Amygdala (tissue), 56 donors: ENCODE results near the gene CLASP2.

Source experiments
- DNase-seq, 56 donors: peaks; one replicate each; lab custom pipeline; 2025; lab: John Stamatoyannopoulos, UW

Gene CLASP2

GRCh38 chr3:33639889-33640288 lies 78.2 kb downstream of the CLASP2 start:
- DNase-seq = no peak

- DNase-seq = no peak
Observed at GRCh38 chr3:33637482-33637881, 80.6 kb downstream of the CLASP2 start.

- DNase-seq = peak in 1 of 56 donors; percentile 50
Observed at GRCh38 chr3:33636125-33636850, 81.8 kb downstream of the CLASP2 start.

- DNase-seq = no peak
Observed at GRCh38 chr3:33634262-33634661, 83.8 kb downstream of the CLASP2 start.

- no peak for DNase-seq
Observed at GRCh38 chr3:33629219-33629618, 88.8 kb downstream of the CLASP2 start.

- no peak for DNase-seq
Observed at GRCh38 chr3:33624756-33625155, 93.3 kb downstream of the CLASP2 start.

- DNase-seq = no peak
Observed at GRCh38 chr3:33613041-33613440, 105.0 kb downstream of the CLASP2 start.

GRCh38 chr3:33612607-33613006 lies 105.4 kb downstream of the CLASP2 start:
- DNase-seq = no peak

- no peak for DNase-seq
Observed at GRCh38 chr3:33602829-33603228, 115.2 kb downstream of the CLASP2 start.

GRCh38 chr3:33597257-33597689 lies 120.8 kb downstream of the CLASP2 start:
- no peak for DNase-seq

GRCh38 chr3:33592999-33593398 lies 125.1 kb downstream of the CLASP2 start:
- no peak for DNase-seq

- no peak for DNase-seq
Observed at GRCh38 chr3:33590541-33590940, 127.5 kb downstream of the CLASP2 start.

GRCh38 chr3:33586402-33586801 lies 131.7 kb downstream of the CLASP2 start:
- no peak for DNase-seq

GRCh38 chr3:33582234-33582633 lies 135.8 kb downstream of the CLASP2 start:
- DNase-seq = no peak

GRCh38 chr3:33581666-33582065 lies 136.4 kb downstream of the CLASP2 start:
- no peak for DNase-seq

- no peak for DNase-seq
Observed at GRCh38 chr3:33579840-33580239, 138.2 kb downstream of the CLASP2 start.

- no peak for DNase-seq
Observed at GRCh38 chr3:33579178-33579510, 138.9 kb downstream of the CLASP2 start.

GRCh38 chr3:33578325-33579177 lies 139.5 kb downstream of the CLASP2 start:
- DNase-seq = no peak

- DNase-seq = no peak
Observed at GRCh38 chr3:33577588-33577987, 140.5 kb downstream of the CLASP2 start.

- no peak for DNase-seq
Observed at GRCh38 chr3:33577173-33577572, 140.9 kb downstream of the CLASP2 start.

GRCh38 chr3:33575311-33575710 lies 142.7 kb downstream of the CLASP2 start:
- no peak for DNase-seq

GRCh38 chr3:33557829-33558228 lies 160.2 kb downstream of the CLASP2 start:
- no peak for DNase-seq
